Right atrium auricular region (tissue), 2 donors: ENCODE measurements around the gene WASF2. TPM values are rescaled to one million over a fixed set of nuclear protein-coding genes. Genes with fewer than 3 reads are reported as not detected.
"Not testable (repeated sequence)": the region's sequence is repeated elsewhere in the genome, so short reads cannot be mapped to it uniquely, and the experiment has no call there.

Experiments
- DNase-seq: peaks from one replicate; pipeline ENCODE4 v3.0.0-alpha.2; 2019; ENCODE audit warnings: low spot score
- H3K27ac ChIP-seq, 2 donors: fragments of 200-600 bp; sonication (generic); 1 replicate in 1 of 2; 2 replicates in 1 of 2; pipeline ENCODE4 v1.5.1; 2016 to 2019
- H3K27me3 ChIP-seq, 2 donors: fragments of 200-600 bp; sonication (generic); one replicate each; pipeline versions ENCODE4 v1.5.1 to v1.6.0; 2017 to 2019
- H3K36me3 ChIP-seq: fragments of 200-600 bp; sonication (generic); one replicate; pipeline ENCODE4 v1.5.1; 2016
- H3K4me1 ChIP-seq, 2 donors: fragments of 200-600 bp; sonication (generic); one replicate each; pipeline versions ENCODE4 v1.5.1 to v1.6.0; 2017 to 2019
- H3K4me3 ChIP-seq, 2 donors: fragments of 200-600 bp; sonication (generic); 1 replicate in 1 of 2; 2 replicates in 1 of 2; pipeline ENCODE4 v1.5.1; 2017 to 2019; ENCODE audit warnings: mild to moderate bottlenecking in 1 of 2, moderate library complexity in 1 of 2
- H3K9me3 ChIP-seq, 2 donors: fragments of 200-600 bp; sonication (generic); one replicate each; pipeline ENCODE4 v1.5.1; 2019
- total RNA-seq, 2 donors: library from RNA; depleted of rRNA; stranded (reverse); fragments of >200 nt; gene quantifications; one replicate each; pipeline ENCODE4 v1.1.0, GENCODE V29; 2016
- TF ChIP-seq, protein P1 (sequence below), 2 donors: fragments of 200-600 bp; sonication (generic); IDR thresholded peaks; one replicate each; pipeline ENCODE4 v1.5.1; 2019; ENCODE audit warnings: antibody characterized with exemption in 2 of 2

WASF2 gene
- total RNA-seq, 2 donors from 2014 or later, result 20.7 to 49.0 TPM

DNA sequence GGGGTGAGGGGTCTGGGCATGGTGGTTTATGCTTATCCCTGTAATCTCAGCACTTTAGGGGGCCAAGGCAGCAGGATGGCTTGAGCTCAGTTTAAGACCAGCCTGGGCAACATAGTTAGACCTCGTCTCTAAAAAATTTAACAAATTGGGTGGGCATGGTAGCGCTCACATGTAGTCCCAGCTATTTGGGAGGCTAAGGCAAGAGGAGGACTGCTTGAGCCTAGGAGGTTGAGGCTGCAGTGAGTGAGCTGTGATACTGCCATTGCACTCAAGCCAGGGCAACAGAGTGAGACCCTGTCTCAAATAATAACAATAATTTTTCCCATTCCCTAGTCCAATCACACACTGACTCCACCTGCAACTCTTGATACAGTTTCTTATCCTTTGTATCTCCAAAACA lies 6.3 kb downstream of the WASF2 start:
- Histone ChIP-seq H3K27ac (no peak overlapping the region), H3K4me1 (peaks cover 0 to 49% of the 10 kb centered on the region in 2 donors), H3K4me3 (no peak overlapping the region), H3K27me3 (no peaks in the 10 kb centered on the region), H3K36me3 (no peaks in the 10 kb centered on the region), H3K9me3 (no peaks in the 10 kb centered on the region)
- DNase-seq, result no peak
- TF ChIP-seq, protein P1, sequence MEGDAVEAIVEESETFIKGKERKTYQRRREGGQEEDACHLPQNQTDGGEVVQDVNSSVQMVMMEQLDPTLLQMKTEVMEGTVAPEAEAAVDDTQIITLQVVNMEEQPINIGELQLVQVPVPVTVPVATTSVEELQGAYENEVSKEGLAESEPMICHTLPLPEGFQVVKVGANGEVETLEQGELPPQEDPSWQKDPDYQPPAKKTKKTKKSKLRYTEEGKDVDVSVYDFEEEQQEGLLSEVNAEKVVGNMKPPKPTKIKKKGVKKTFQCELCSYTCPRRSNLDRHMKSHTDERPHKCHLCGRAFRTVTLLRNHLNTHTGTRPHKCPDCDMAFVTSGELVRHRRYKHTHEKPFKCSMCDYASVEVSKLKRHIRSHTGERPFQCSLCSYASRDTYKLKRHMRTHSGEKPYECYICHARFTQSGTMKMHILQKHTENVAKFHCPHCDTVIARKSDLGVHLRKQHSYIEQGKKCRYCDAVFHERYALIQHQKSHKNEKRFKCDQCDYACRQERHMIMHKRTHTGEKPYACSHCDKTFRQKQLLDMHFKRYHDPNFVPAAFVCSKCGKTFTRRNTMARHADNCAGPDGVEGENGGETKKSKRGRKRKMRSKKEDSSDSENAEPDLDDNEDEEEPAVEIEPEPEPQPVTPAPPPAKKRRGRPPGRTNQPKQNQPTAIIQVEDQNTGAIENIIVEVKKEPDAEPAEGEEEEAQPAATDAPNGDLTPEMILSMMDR (IDR thresholded peaks at IDR 0.05), result no peak

DNA sequence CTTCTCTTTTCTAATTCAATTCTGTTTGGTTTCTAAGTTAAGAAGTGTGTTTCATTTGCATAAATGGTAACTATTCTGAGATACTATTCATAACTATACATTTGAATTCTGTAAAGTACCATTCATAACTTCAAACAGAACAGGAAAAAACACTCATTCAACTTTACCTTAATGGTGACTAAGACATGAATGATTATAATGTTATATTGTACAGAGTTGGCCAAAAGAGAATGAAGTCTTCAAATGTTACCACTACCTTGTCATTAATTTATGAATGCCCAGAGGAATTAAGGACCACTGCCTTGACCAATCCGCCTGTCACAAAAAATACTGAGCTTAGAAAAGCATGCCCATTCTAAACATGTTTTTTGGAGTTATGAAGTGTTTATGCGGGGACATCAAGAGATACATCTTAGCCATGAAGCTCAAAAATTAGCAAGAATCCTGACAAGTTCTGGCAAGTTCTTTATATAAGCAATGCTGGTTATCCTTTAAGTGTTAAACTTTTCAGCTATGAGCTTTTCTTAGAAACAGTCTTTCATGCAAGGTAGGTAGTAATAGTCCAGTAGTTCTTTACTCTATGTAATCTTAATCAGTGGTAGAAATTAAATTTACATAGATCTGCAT lies 7.9 kb downstream of the WASF2 start:
- H3K4me1 ChIP-seq, result peaks cover 0 to 42% of the 10 kb centered on the region in 2 donors
- no peak for DNase-seq
- no peaks in the 10 kb centered on the region for H3K36me3 ChIP-seq
- no peak overlapping the region for H3K4me3 ChIP-seq
- no peaks in the 10 kb centered on the region for H3K9me3 ChIP-seq
- TF ChIP-seq, protein P1 (IDR thresholded peaks at IDR 0.05), result no peak
- H3K27ac ChIP-seq, result no peak overlapping the region
- H3K27me3 ChIP-seq, result no peaks in the 10 kb centered on the region

DNA sequence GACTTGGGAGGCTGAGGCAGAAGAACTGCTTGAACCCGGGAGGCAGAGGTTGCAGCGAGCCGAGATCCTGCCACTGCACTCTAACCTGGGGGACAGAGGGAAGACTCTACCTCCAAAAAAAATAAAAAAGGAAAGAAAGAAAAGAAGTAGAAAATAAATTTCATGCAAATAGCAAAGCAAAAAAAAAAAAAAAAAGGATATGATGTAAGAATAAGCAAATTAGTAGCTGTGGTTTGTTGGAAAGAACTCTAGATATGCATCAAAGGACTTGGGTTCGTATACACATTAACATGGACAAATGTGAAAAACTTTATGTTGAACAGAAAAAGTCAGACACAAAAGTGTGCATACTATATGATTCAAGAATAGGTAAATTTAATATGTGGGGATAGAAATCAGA lies 11.9 kb downstream of the WASF2 start:
- H3K4me3 ChIP-seq, result no peak overlapping the region
- H3K36me3 ChIP-seq, result no peaks in the 10 kb centered on the region
- H3K27me3 ChIP-seq, result no peaks in the 10 kb centered on the region
- no peak overlapping the region for H3K27ac ChIP-seq
- TF ChIP-seq, protein P1 (IDR thresholded peaks at IDR 0.05), result no peak
- H3K4me1 ChIP-seq, result peaks cover 0 to 63% of the 10 kb centered on the region in 2 donors
- DNase-seq, result no peak
- no peaks in the 10 kb centered on the region for H3K9me3 ChIP-seq

DNA sequence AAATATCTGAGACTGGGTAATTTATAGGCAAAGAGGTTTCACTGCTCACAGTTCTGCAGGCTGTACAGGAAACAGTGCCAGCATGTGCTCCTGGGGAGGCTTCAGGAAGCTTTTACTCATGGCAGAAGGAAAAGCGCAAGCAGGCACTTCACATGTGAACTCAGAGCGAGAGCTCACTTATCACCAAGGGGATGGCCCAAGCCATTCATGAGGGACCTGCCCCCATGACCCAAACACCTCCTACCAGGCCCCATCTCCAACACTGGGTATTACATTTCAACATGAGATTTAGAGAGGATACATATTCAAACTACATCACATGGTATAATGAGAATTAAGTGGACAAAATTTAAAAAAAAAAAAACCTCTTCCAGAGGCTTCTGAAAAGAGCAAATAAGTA lies 13.7 kb downstream of the WASF2 start:
- no peaks in the 10 kb centered on the region for H3K36me3 ChIP-seq
- no peak overlapping the region for H3K4me3 ChIP-seq
- no peaks in the 10 kb centered on the region for H3K9me3 ChIP-seq
- H3K27ac ChIP-seq, result peak overlapping the region; percentile 13 to 19
- DNase-seq, result peak; percentile 44
- no peaks in the 10 kb centered on the region for H3K27me3 ChIP-seq
- H3K4me1 ChIP-seq, result peaks cover 0 to 49% of the 10 kb centered on the region in 2 donors
- TF ChIP-seq, protein P1 (IDR thresholded peaks at IDR 0.05), result no peak

DNA sequence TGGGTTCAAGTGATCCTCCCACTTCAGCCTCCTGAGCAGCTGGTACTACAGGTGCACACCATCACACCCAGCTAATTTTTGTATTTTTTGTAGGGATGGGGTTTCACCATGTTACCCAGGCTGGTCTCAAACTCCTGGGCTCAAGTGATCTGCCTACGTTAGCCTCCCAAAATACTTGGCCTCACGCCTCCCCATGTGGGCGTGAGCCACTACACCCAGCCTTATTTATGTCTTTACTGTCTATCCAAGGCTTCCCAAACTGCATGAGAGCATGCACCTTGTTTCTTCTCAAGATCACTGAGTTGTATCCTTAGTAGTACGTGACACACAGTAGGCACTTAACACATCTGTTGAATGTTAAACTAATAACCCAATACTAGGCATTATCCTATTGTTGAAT lies 14.2 kb downstream of the WASF2 start:
- Histone ChIP-seq H3K9me3 (no peaks in the 10 kb centered on the region), H3K27me3 (no peaks in the 10 kb centered on the region), H3K36me3 (no peaks in the 10 kb centered on the region), H3K4me1 (peaks cover 0 to 46% of the 10 kb centered on the region in 2 donors), H3K27ac (peak overlapping the region in 1 of 2 donors; percentile 13), H3K4me3 (no peak overlapping the region)
- TF ChIP-seq, protein P1 (IDR thresholded peaks at IDR 0.05), result no peak
- no peak for DNase-seq

DNA sequence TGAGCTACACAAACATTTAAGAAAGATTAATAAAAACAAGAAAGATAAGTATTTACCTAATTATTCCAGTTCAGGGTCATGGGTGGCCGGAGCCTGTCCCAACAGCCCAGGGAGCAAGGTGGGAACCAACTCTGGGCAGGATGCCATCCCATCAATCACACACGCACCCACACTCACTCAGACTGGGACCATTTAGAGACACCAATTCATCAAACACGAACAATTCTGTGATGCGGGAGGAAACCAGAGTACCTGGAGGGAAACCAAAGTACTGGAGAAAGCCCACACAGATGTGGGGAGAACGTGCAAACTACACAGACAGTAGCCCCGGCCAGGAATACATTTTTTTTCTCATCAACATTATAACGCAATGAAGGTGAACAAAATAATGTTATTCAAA lies 16.2 kb downstream of the WASF2 start:
- Histone ChIP-seq H3K4me3 (no peak overlapping the region), H3K36me3 (no peaks in the 10 kb centered on the region), H3K27me3 (no peaks in the 10 kb centered on the region), H3K27ac (peak overlapping the region; percentile 8 to 16), H3K4me1 (peaks cover 0 to 63% of the 10 kb centered on the region in 2 donors), H3K9me3 (no peaks in the 10 kb centered on the region)
- TF ChIP-seq, protein P1 (IDR thresholded peaks at IDR 0.05), result no peak
- DNase-seq, result no peak

DNA sequence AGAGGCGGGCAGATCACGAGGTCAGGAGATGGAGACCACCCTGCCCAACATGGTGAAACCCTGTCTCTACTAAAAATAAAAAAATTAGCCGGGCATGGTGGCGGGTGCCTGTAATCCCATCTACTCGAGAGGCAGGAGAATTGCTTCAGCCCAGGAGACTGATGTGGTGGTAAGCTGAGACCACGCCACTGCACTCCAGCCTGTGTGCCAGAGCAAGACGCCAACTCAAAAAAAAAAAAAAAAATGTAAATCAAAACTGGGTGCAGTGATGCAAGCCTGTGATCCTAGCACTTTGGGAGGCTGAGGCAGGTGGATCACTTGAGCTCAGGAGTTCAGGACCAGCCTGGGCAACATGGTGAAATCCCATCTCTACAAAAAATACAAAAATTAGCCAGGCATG lies 17.9 kb downstream of the WASF2 start:
- H3K4me1 ChIP-seq, result peaks cover 0 to 77% of the 10 kb centered on the region in 2 donors
- not testable (repeated sequence) for H3K27me3 ChIP-seq, H3K27ac ChIP-seq, H3K36me3 ChIP-seq, H3K4me3 ChIP-seq, H3K9me3 ChIP-seq
- DNase-seq, result peak; percentile 34
